ENCODE measurements around the gene SREK1IP1.

Gene SREK1IP1

GRCh38 chr5:64688965-64689364, 79.5 kb downstream of the SREK1IP1 start:
- Histone ChIP-seq H3K9me3 (ENCODE audit: control insufficient read depth, low read length) (no peaks in the 10 kb centered on the region), H3K36me3 (ENCODE audit: control insufficient read depth, insufficient read depth, low read length) (no peaks in the 10 kb centered on the region), H3K27ac (ENCODE audit: insufficient read depth, low read depth, low read length, poor library complexity, severe bottlenecking) (no peak overlapping the region), H3K4me1 (ENCODE audit: control insufficient read depth, insufficient read depth, low read length) (peaks cover 5% of the 10 kb centered on the region), H3K4me3 (ENCODE audit: insufficient read depth, low read depth, low read length) (no peak overlapping the region), H3K27me3 (ENCODE audit: control insufficient read depth, insufficient read depth, low read length, poor library complexity, severe bottlenecking) (peaks cover 33% of the 10 kb centered on the region)
- WGBS, 2 experiments, result 78 to 86% methylated on average over 2 to 3 of the region's 3 CpGs

GRCh38 chr5:64688391-64688790, 80.1 kb downstream of the SREK1IP1 start:
- Histone ChIP-seq H3K9me3 (ENCODE audit: control insufficient read depth, low read length) (no peaks in the 10 kb centered on the region), H3K27ac (ENCODE audit: insufficient read depth, low read depth, low read length, poor library complexity, severe bottlenecking) (no peak overlapping the region), H3K27me3 (ENCODE audit: control insufficient read depth, insufficient read depth, low read length, poor library complexity, severe bottlenecking) (peaks cover 33% of the 10 kb centered on the region), H3K4me1 (ENCODE audit: control insufficient read depth, insufficient read depth, low read length) (peaks cover 5% of the 10 kb centered on the region), H3K36me3 (ENCODE audit: control insufficient read depth, insufficient read depth, low read length) (no peaks in the 10 kb centered on the region), H3K4me3 (ENCODE audit: insufficient read depth, low read depth, low read length) (no peak overlapping the region)
- WGBS, 2 experiments, result 99 to 100% methylated on average over 2 to 3 of the region's 3 CpGs

GRCh38 chr5:64685866-64686265, 82.6 kb downstream of the SREK1IP1 start:
- no peak overlapping the region for H3K27ac ChIP-seq (ENCODE audit: insufficient read depth, low read depth, low read length, poor library complexity, severe bottlenecking)
- no peak overlapping the region for H3K4me3 ChIP-seq (ENCODE audit: insufficient read depth, low read depth, low read length)
- WGBS, 2 experiments, result 80 to 92% methylated on average over 5 of the region's 5 CpGs
- no peaks in the 10 kb centered on the region for H3K4me1 ChIP-seq (ENCODE audit: control insufficient read depth, insufficient read depth, low read length)
- H3K27me3 ChIP-seq (ENCODE audit: control insufficient read depth, insufficient read depth, low read length, poor library complexity, severe bottlenecking), result peaks cover 24% of the 10 kb centered on the region
- no peaks in the 10 kb centered on the region for H3K36me3 ChIP-seq (ENCODE audit: control insufficient read depth, insufficient read depth, low read length)
- H3K9me3 ChIP-seq (ENCODE audit: control insufficient read depth, low read length), result no peaks in the 10 kb centered on the region

- Histone ChIP-seq H3K36me3 (ENCODE audit: control insufficient read depth, insufficient read depth, low read length) (no peaks in the 10 kb centered on the region), H3K4me3 (ENCODE audit: insufficient read depth, low read depth, low read length) (no peak overlapping the region), H3K27ac (ENCODE audit: insufficient read depth, low read depth, low read length, poor library complexity, severe bottlenecking) (no peak overlapping the region), H3K4me1 (ENCODE audit: control insufficient read depth, insufficient read depth, low read length) (no peaks in the 10 kb centered on the region), H3K9me3 (ENCODE audit: control insufficient read depth, low read length) (no peaks in the 10 kb centered on the region), H3K27me3 (ENCODE audit: control insufficient read depth, insufficient read depth, low read length, poor library complexity, severe bottlenecking) (no peaks in the 10 kb centered on the region)
- WGBS, 2 experiments, result 90 to 91% methylated on average over 7 of the region's 7 CpGs
Observed at GRCh38 chr5:64682608-64683007, 85.9 kb downstream of the SREK1IP1 start.

GRCh38 chr5:64680289-64680688, 88.2 kb downstream of the SREK1IP1 start:
- Histone ChIP-seq H3K36me3 (ENCODE audit: control insufficient read depth, insufficient read depth, low read length) (no peaks in the 10 kb centered on the region), H3K4me1 (ENCODE audit: control insufficient read depth, insufficient read depth, low read length) (no peaks in the 10 kb centered on the region), H3K27ac (ENCODE audit: insufficient read depth, low read depth, low read length, poor library complexity, severe bottlenecking) (no peak overlapping the region), H3K4me3 (ENCODE audit: insufficient read depth, low read depth, low read length) (no peak overlapping the region), H3K9me3 (ENCODE audit: control insufficient read depth, low read length) (no peaks in the 10 kb centered on the region), H3K27me3 (ENCODE audit: control insufficient read depth, insufficient read depth, low read length, poor library complexity, severe bottlenecking) (no peaks in the 10 kb centered on the region)
- 76 to 86% methylated on average over 4 of the region's 4 CpGs for WGBS, 2 experiments

GRCh38 chr5:64678374-64678773, 90.1 kb downstream of the SREK1IP1 start:
- Histone ChIP-seq H3K4me1 (ENCODE audit: control insufficient read depth, insufficient read depth, low read length) (no peaks in the 10 kb centered on the region), H3K27me3 (ENCODE audit: control insufficient read depth, insufficient read depth, low read length, poor library complexity, severe bottlenecking) (no peaks in the 10 kb centered on the region), H3K4me3 (ENCODE audit: insufficient read depth, low read depth, low read length) (no peak overlapping the region), H3K36me3 (ENCODE audit: control insufficient read depth, insufficient read depth, low read length) (no peaks in the 10 kb centered on the region), H3K9me3 (ENCODE audit: control insufficient read depth, low read length) (no peaks in the 10 kb centered on the region), H3K27ac (ENCODE audit: insufficient read depth, low read depth, low read length, poor library complexity, severe bottlenecking) (no peak overlapping the region)
- 91 to 93% methylated on average over 5 of the region's 5 CpGs for WGBS, 2 experiments

GRCh38 chr5:64671678-64672077, 96.8 kb downstream of the SREK1IP1 start:
- no peaks in the 10 kb centered on the region for H3K9me3 ChIP-seq (ENCODE audit: control insufficient read depth, low read length)
- no peaks in the 10 kb centered on the region for H3K4me1 ChIP-seq (ENCODE audit: control insufficient read depth, insufficient read depth, low read length)
- H3K36me3 ChIP-seq (ENCODE audit: control insufficient read depth, insufficient read depth, low read length), result no peaks in the 10 kb centered on the region
- H3K27me3 ChIP-seq (ENCODE audit: control insufficient read depth, insufficient read depth, low read length, poor library complexity, severe bottlenecking), result no peaks in the 10 kb centered on the region
- no peak overlapping the region for H3K27ac ChIP-seq (ENCODE audit: insufficient read depth, low read depth, low read length, poor library complexity, severe bottlenecking)
- 91 to 93% methylated on average over 3 of the region's 3 CpGs for WGBS, 2 experiments
- no peak overlapping the region for H3K4me3 ChIP-seq (ENCODE audit: insufficient read depth, low read depth, low read length)

GRCh38 chr5:64670277-64670676, 98.2 kb downstream of the SREK1IP1 start:
- Histone ChIP-seq H3K36me3 (ENCODE audit: control insufficient read depth, insufficient read depth, low read length) (no peaks in the 10 kb centered on the region), H3K27ac (ENCODE audit: insufficient read depth, low read depth, low read length, poor library complexity, severe bottlenecking) (no peak overlapping the region), H3K4me3 (ENCODE audit: insufficient read depth, low read depth, low read length) (no peak overlapping the region), H3K4me1 (ENCODE audit: control insufficient read depth, insufficient read depth, low read length) (no peaks in the 10 kb centered on the region), H3K9me3 (ENCODE audit: control insufficient read depth, low read length) (no peaks in the 10 kb centered on the region), H3K27me3 (ENCODE audit: control insufficient read depth, insufficient read depth, low read length, poor library complexity, severe bottlenecking) (no peaks in the 10 kb centered on the region)
- WGBS, 2 experiments, result 94 to 98% methylated on average over 1 of the region's 1 CpG

All from ectodermal cell (in vitro differentiated cells).